Astrocyte of the spinal cord (primary cell): ENCODE data around the gene ASIC4.

Source experiments
- DNase-seq: peaks from one replicate; pipeline ENCODE4 v3.0.0; 2011; ENCODE audit warnings: low read depth, low spot score
- H3K4me3 ChIP-seq: 2 replicates; pipeline ENCODE4 v1.5.1; 2011; ENCODE audit warnings: low read depth, mild to moderate bottlenecking, low read length, moderate library complexity
- CTCF ChIP-seq: IDR thresholded peaks from 2 replicates; pipeline ENCODE4 v1.5.1; 2012; ENCODE audit warnings: low read depth, mild to moderate bottlenecking, low read length, inconsistent platforms
- in situ Hi-C: cut with HindIII; loops from 2 replicates; pipeline ENCODE4 v1.10.0; 2017; ENCODE audit warnings: low sequenced_read_pairs

The ASIC4 gene

DNA sequence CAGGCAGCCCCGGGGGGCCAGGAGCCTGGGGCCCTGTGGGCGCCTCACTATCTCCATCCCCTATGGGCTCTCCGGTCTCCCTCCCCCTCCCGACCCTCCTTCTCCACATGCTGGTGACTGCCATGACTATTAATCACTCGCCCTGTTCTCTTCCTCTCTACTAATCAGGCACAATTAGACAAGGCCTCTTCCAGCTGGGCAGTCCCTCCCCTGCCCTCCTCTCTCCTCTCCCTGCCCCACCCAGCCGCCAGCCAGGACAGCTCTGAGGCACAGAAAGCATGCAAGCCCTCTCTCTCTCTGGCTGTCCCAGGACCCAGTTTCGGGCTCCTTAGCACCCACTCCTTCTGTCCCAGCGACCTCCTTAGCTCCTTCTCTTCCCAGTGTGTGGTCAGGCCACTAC lies 5.8 kb downstream of the ASIC4 start:
- no peak for TF ChIP-seq CTCF
- in situ Hi-C loops = no loop called here
- H3K4me3 ChIP-seq = no peak overlapping the region
- no peak for DNase-seq

DNA sequence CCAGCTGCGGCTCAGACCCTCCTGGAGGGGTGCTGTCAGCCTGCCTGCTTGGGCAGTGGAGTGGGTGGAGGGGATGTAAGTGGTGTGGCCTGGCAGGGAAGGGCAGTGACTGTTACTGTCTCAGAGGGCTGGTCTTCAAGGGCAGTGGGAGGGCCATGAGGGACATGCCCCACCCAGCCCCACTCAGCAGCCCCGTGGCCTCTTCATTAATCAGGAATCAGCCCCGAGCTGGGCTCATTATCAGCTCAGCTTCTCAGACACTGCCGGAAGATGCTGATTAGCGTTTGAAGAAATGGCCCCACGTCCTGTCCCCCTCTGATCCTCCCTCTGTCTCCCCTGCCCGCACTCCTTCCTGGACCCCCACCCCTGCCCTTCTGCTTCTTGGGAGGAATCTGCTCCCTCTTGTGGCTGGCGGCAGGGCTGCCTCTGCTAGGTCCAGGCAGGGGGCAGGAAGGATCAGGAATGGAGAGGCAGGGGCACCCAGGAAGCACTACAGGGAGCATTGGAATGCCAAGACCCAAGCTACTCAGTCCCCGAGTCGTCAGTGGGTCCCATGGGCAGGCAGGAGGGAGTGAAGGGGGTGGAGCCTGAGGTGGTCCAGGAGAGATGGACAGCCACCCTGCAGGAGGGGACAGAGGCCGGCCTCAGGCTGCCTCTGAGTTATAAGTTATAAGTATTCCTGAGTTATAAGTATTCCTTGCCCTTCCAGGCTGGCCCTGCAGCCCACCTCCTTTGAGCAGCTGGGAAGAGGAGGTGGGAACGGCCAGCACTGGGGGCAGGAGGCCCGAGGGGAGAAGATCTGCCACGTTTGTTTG lies 7.0 kb downstream of the ASIC4 start:
- TF ChIP-seq CTCF = peak; percentile 92
- peak; percentile 36 for DNase-seq
- no peak overlapping the region for H3K4me3 ChIP-seq
- in situ Hi-C loops = no loop called here

DNA sequence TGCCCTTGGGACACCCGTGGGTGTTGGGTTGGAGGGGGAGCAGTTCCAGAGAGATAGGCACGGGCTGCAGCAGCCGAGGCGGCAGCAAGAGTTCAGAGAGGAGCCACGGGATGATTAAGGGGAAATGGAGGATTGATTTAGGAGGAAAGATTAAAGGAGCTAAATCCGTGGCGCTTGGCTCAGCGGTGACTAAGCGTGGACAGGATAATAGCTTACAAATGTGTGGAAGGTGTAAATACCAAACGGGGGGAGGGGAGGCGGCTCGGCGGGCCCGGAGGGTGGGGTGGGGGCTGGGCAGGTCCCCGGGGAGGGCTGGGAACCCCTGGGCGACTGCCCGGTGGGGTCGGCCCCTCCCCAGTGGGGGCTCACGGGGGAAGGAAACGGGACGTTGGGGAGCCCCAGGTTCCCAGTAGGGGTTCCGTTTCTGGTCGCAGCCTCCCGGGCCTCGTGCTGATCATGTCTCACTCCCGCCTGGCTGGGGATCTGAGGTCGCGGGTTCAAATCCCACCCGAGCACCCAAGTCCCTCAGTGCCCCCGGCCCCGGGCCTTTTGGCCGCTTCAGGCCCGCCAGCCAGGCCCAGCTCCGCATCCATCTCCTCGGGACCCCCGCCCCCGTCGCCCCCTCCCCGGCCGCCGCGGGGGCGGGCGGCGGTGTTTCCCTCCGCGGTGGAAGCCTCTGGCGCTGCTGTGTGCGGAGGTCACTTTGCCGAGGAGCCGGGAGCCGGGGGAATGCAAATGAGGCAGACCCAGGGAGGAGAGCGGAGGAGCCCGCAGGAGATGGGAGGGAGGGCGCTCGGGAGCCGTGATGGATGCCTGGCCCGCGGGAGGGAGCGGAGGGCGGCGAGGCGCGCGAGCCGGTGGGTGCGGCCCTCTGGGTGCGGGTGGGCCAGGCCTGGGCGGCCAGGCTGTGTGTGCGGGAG lies 8.1 kb downstream of the ASIC4 start:
- H3K4me3 ChIP-seq = peak overlapping the region; percentile 5
- TF ChIP-seq CTCF = peak; percentile 1
- peak; percentile 56 for DNase-seq
- in situ Hi-C loops = no loop called here

GRCh38 chr2:219523031-219523671 lies 8.9 kb downstream of the ASIC4 start:
- H3K4me3 ChIP-seq = no peak overlapping the region
- peak; percentile 8 for TF ChIP-seq CTCF
- no peak for DNase-seq
- in situ Hi-C loops = no loop called here

- TF ChIP-seq CTCF = no peak
- in situ Hi-C loops = no loop called here
- no peak for DNase-seq
- H3K4me3 ChIP-seq = no peak overlapping the region
Observed at GRCh38 chr2:219524817-219525216, 10.5 kb downstream of the ASIC4 start.

DNA sequence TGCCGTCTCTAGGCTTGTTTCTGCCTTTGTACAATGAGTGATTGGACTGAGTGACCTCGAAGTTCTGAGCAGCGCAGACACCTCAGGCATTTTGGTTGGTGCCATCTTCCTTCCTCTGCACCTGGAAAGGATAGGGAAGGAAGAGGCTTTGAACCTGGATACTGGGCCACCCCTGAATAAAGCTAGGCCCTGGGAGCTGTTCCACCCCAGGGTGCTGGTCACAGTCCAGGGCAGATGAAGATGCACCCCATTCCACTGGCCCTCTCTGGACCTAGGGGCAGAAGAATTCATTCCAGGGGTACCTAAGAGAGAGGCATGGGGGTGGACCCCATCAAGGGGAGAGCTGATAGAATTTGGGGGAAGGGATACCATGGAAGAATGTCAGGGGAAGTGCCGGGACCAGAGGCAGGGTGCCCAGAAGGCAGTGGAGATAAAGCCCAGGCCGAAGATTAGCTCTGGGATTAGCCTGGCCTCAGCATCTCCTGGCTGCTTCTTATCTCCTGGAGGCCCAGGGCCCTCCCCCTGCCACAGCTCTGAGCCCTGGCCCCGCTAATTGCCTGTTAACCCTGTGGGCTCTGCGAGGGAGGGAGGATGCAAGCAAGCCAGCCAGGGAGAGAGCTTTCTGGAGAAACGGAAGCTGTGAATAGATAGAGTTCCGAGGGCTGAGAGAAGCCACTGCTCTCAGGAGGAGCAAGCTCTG lies 11.4 kb downstream of the ASIC4 start:
- no peak overlapping the region for H3K4me3 ChIP-seq
- no peak for TF ChIP-seq CTCF
- DNase-seq = no peak
- in situ Hi-C loops = no loop called here
